Trophoblast cell (in vitro differentiated cells and primary cell): ENCODE results near the gene IL1R1.

Source experiments
- DNase-seq, 2 donors: peaks; one replicate each; pipeline ENCODE4 v3.0.0-alpha.2; 2016
- H2AFZ ChIP-seq: 2 replicates; pipeline ENCODE4 v1.6.1; 2013; ENCODE audit warnings: low read length, moderate library complexity, mild to moderate bottlenecking; ENCODE audit not compliant: insufficient read depth, poor library complexity
- H2AK5ac ChIP-seq: 2 replicates; pipeline ENCODE4 v1.6.1; 2013; ENCODE audit warnings: mild to moderate bottlenecking, low read length
- H2BK120ac ChIP-seq: 2 replicates; pipeline ENCODE4 v1.6.1; 2013; ENCODE audit warnings: low read length, mild to moderate bottlenecking, moderate library complexity; ENCODE audit not compliant: insufficient read depth, poor library complexity
- H2BK12ac ChIP-seq: 2 replicates; pipeline ENCODE4 v1.6.1; 2013; ENCODE audit warnings: mild to moderate bottlenecking, low read length, moderate library complexity
- H2BK5ac ChIP-seq: 2 replicates; pipeline ENCODE4 v1.6.1; 2013; ENCODE audit warnings: low read length, low read depth, moderate library complexity, mild to moderate bottlenecking; ENCODE audit not compliant: poor library complexity
- H3K14ac ChIP-seq: 2 replicates; pipeline ENCODE4 v1.6.1; 2013; ENCODE audit warnings: mild to moderate bottlenecking, low read length
- H3K18ac ChIP-seq: 2 replicates; pipeline ENCODE4 v1.6.1; 2013; ENCODE audit warnings: mild to moderate bottlenecking, low read length
- H3K23ac ChIP-seq: 2 replicates; pipeline ENCODE4 v1.6.1; 2013; ENCODE audit warnings: low read length
- H3K27ac ChIP-seq: 2 replicates; pipeline ENCODE4 v1.5.1; 2013; ENCODE audit warnings: low read depth, mild to moderate bottlenecking, inconsistent platforms, low read length, moderate library complexity
- H3K27me3 ChIP-seq: 2 replicates; pipeline ENCODE4 v1.6.1; 2013; ENCODE audit warnings: inconsistent platforms, mild to moderate bottlenecking, low read length, moderate library complexity; ENCODE audit not compliant: insufficient read depth
- H3K36me3 ChIP-seq, 2 experiments: 1 replicate in 1 of 2; 2 replicates in 1 of 2; pipeline ENCODE4 v1.6.1; 2013; ENCODE audit warnings: low read length in 2 of 2, mild to moderate bottlenecking in 2 of 2, moderate library complexity in 1 of 2; ENCODE audit not compliant: insufficient read depth in 2 of 2, control insufficient read depth in 1 of 2
- H3K4ac ChIP-seq: 2 replicates; pipeline ENCODE4 v1.6.1; 2013; ENCODE audit warnings: low read depth, mild to moderate bottlenecking, low read length, moderate library complexity
- H3K4me1 ChIP-seq, 2 experiments: 1 replicate in 1 of 2; 2 replicates in 1 of 2; pipeline ENCODE4 v1.6.1; 2013; ENCODE audit warnings: low read length in 2 of 2, mild to moderate bottlenecking in 2 of 2, moderate library complexity in 1 of 2; ENCODE audit not compliant: insufficient read depth in 2 of 2, control insufficient read depth in 1 of 2
- H3K4me2 ChIP-seq: 2 replicates; pipeline ENCODE4 v1.6.1; 2013; ENCODE audit warnings: inconsistent platforms, mild to moderate bottlenecking, low read length, moderate library complexity
- H3K4me3 ChIP-seq: 2 replicates; pipeline ENCODE4 v1.5.1; 2013; ENCODE audit warnings: mild to moderate bottlenecking, low read depth, low read length, inconsistent platforms
- H3K79me1 ChIP-seq: one replicate; pipeline ENCODE4 v1.6.1; 2013; ENCODE audit warnings: low read length
- H3K79me2 ChIP-seq: 2 replicates; pipeline ENCODE4 v1.6.1; 2013; ENCODE audit warnings: low read length, mild to moderate bottlenecking; ENCODE audit not compliant: control insufficient read depth, insufficient read depth, poor library complexity
- H3K9ac ChIP-seq: 2 replicates; pipeline ENCODE4 v1.6.1; 2013; ENCODE audit warnings: mild to moderate bottlenecking, low read length
- H3K9me3 ChIP-seq: 2 replicates; pipeline ENCODE4 v1.6.1; 2013; ENCODE audit warnings: low read depth, mild to moderate bottlenecking, control low read depth, inconsistent platforms, low read length; ENCODE audit not compliant: insufficient read depth
- H4K12ac ChIP-seq: 2 replicates; pipeline ENCODE4 v1.6.1; 2013; ENCODE audit warnings: low read depth, mild to moderate bottlenecking, low read length, moderate library complexity
- H4K8ac ChIP-seq: 2 replicates; pipeline ENCODE4 v1.6.1; 2013; ENCODE audit warnings: low read depth, mild to moderate bottlenecking, low read length, moderate library complexity
- H4K91ac ChIP-seq: one replicate; pipeline ENCODE4 v1.6.1; 2013; ENCODE audit warnings: low read depth, mild to moderate bottlenecking, low read length, moderate library complexity
- WGBS: extraction: QIAGEN DNeasy Blood & Tissue Kit; methylation state at CpG from one replicate; pipeline ENCODE4 v1.1.7; 2013; ENCODE audit warnings: missing lambda C conversion rate; ENCODE audit not compliant: insufficient read length, insufficient coverage; ENCODE audit errors: extremely low coverage; 5-methylcytosine and 5-hydroxymethylcytosine counted together

The IL1R1 gene

GRCh38 chr2:102185347-102185746 lies 42.8 kb downstream of the IL1R1 start:
- DNase-seq = no peak
- Histone ChIP-seq H3K27me3 (no peaks in the 10 kb centered on the region), H2AK5ac (no peak overlapping the region), H4K8ac (no peak overlapping the region), H3K36me3 (no peaks in the 10 kb centered on the region), H3K4me3 (no peak overlapping the region), H4K12ac (no peak overlapping the region), H3K14ac (no peak overlapping the region), H3K79me2 (no peaks in the 10 kb centered on the region), H3K23ac (no peak overlapping the region), H3K9ac (no peak overlapping the region), H4K91ac (no peak overlapping the region), H3K18ac (no peak overlapping the region), H2BK120ac (no peak overlapping the region), H3K4ac (no peak overlapping the region), H2AFZ (no peak overlapping the region), H3K4me2 (no peak overlapping the region), H3K4me1 (peaks cover 6 to 7% of the 10 kb centered on the region in 2 experiments), H3K9me3 (no peaks in the 10 kb centered on the region), H2BK12ac (no peak overlapping the region), H3K79me1 (peaks cover 3% of the 10 kb centered on the region), H2BK5ac (no peak overlapping the region), H3K27ac (no peak overlapping the region)
- WGBS = no CpG with 5 or more reads among the region's 2 CpGs

DNA sequence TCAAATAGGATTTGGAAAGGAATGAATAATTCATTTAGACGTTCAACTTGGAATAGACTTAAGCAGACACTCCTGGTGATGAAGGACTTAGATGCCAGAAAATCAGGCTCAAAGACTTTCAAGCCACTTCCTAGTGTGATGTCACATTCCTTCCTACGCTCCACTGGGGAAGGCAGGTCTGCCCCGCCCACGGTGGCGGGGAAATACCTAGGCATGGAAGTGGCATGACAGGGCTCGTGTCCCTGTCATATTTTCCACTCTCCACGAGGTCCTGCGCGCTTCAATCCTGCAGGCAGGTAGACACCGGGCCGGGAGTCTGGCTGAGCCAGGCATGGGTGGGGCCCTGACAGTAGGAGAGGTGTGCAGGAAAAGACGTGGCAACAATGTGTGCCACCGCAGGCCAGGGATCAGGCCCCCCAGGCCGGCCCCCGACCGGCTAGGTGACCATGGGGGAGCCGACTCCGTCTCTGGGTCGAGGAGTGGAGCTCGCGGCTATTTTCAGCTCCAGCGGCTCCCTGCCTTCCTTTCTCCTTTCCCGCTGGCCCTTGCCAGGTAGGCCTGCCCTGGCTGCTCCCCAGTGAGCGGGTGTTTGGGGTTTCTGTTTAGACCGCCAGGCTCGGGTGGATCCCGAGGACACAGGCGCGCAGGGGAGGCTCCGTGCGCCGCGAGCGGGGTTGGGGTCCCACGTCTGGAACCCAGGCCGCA lies 44.4 kb downstream of the IL1R1 start, which contains the start of gene IL1RL2:
TSS of gene IL1RL2 (plus strand) at position 233 of the 705 bp plus-strand sequence. CDS start 845 bp downstream, outside the sequence.
- Histone ChIP-seq H3K9ac (no peak within 1 kb of the TSS), H2BK120ac (no peak within 1 kb of the TSS), H3K4me1 (peaks cover 3 to 4% of the 10 kb centered on the region in 2 experiments), H3K4me2 (peak within 1 kb of the TSS; percentile 54), H3K4ac (no peak within 1 kb of the TSS), H3K23ac (no peak within 1 kb of the TSS), H3K79me2 (no peaks in the 10 kb centered on the region), H3K18ac (no peak within 1 kb of the TSS), H2AK5ac (no peak within 1 kb of the TSS), H4K12ac (no peak within 1 kb of the TSS), H3K4me3 (peak within 1 kb of the TSS; percentile 62), H2BK12ac (no peak within 1 kb of the TSS), H3K14ac (no peak within 1 kb of the TSS), H3K27me3 (no peaks in the 10 kb centered on the region), H2AFZ (peak within 1 kb of the TSS; percentile 27), H3K9me3 (no peaks in the 10 kb centered on the region), H3K36me3 (no peaks in the 10 kb centered on the region), H2BK5ac (no peak within 1 kb of the TSS), H4K91ac (no peak within 1 kb of the TSS), H4K8ac (no peak within 1 kb of the TSS), H3K79me1 (peaks cover 3% of the 10 kb centered on the region), H3K27ac (no peak within 1 kb of the TSS)
- DNase-seq = peak in 1 of 2 donors; percentile 43
- WGBS = no CpG with 5 or more reads among the region's 36 CpGs

- Histone ChIP-seq H3K4me1 (no peaks in the 10 kb centered on the region), H3K9me3 (no peaks in the 10 kb centered on the region), H3K36me3 (no peaks in the 10 kb centered on the region), H3K9ac (no peak overlapping the region), H2BK120ac (no peak overlapping the region), H3K18ac (no peak overlapping the region), H3K79me1 (no peaks in the 10 kb centered on the region), H3K4me3 (peak overlapping the region; percentile 62), H3K27ac (no peak overlapping the region), H4K12ac (no peak overlapping the region), H2BK12ac (no peak overlapping the region), H2BK5ac (no peak overlapping the region), H4K91ac (no peak overlapping the region), H3K27me3 (no peaks in the 10 kb centered on the region), H3K4me2 (peak overlapping the region; percentile 54), H2AK5ac (no peak overlapping the region), H4K8ac (no peak overlapping the region), H3K4ac (no peak overlapping the region), H3K23ac (no peak overlapping the region), H2AFZ (peak overlapping the region; percentile 27), H3K14ac (no peak overlapping the region), H3K79me2 (no peaks in the 10 kb centered on the region)
- DNase-seq = no peak
- WGBS = no CpG with 5 or more reads among the region's 50 CpGs
Measured at GRCh38 chr2:102187496-102188150, 45.1 kb downstream of the IL1R1 start.

- Histone ChIP-seq H3K9ac (peak overlapping the region; percentile 75), H3K4me3 (no peak overlapping the region), H2AFZ (no peak overlapping the region), H3K27me3 (no peaks in the 10 kb centered on the region), H4K91ac (no peak overlapping the region), H4K12ac (no peak overlapping the region), H3K23ac (no peak overlapping the region), H2AK5ac (no peak overlapping the region), H3K4me2 (no peak overlapping the region), H2BK5ac (no peak overlapping the region), H2BK120ac (no peak overlapping the region), H3K27ac (no peak overlapping the region), H3K4ac (no peak overlapping the region), H3K4me1 (no peaks in the 10 kb centered on the region), H2BK12ac (no peak overlapping the region), H3K9me3 (no peaks in the 10 kb centered on the region), H3K14ac (no peak overlapping the region), H3K79me1 (no peaks in the 10 kb centered on the region), H3K36me3 (no peaks in the 10 kb centered on the region), H3K79me2 (no peaks in the 10 kb centered on the region), H4K8ac (no peak overlapping the region), H3K18ac (no peak overlapping the region)
- no CpG with 5 or more reads among the region's 10 CpGs for WGBS
- no peak for DNase-seq
Measured at GRCh38 chr2:102190430-102191107, 48.0 kb downstream of the IL1R1 start.
